ENCODE measurements around the gene TPST1. TPM values are rescaled to one million over a fixed set of nuclear protein-coding genes. Genes with fewer than 3 reads are reported as not detected.

TPST1 gene
- total RNA-seq: 32.4 and 32.6 TPM in 2 replicates

GRCh38 chr7:66204822-66205740, at the start of gene TPST1:
Gene TPST1, plus strand, starts transcription at chr7:66205334. Its CDS starts 35,092 bp downstream, at chr7:66240426.

Other genes with a start within 250 kb of the TPST1 start
- 12.1 TPM in 2 replicates for gene GUSB, start 223.1 kb upstream of the TPST1 start, total RNA-seq
- gene ASL, start 129.5 kb upstream of the TPST1 start, total RNA-seq: 75.4 and 82.2 TPM in 2 replicates
- 24.1 and 46.4 TPM in 2 replicates for gene CRCP, start 90.5 kb upstream of the TPST1 start, total RNA-seq